ENCODE data around the gene FADS2.
A peak's percentile ranks its signal among the peaks of the same experiment; 100 is the strongest.

FADS2 gene

GRCh38 chr11:61827571-61828378 is at the start of gene FADS2:
FADS2 (plus strand) TSS chr11:61828300; CDS start chr11:61828391, 91 bp downstream.
- TF ChIP-seq CTCF (IDR thresholded peaks at IDR 0.05): no peak
- Histone ChIP-seq H3K27ac (peak within 1 kb of the TSS; percentile 75 to 95), H3K4me3 (peak within 1 kb of the TSS; percentile 89)
- peak; percentile 97 for DNase-seq (ENCODE audit: low spot score)

GRCh38 chr11:61778357-61778886 is 49.7 kb upstream of the FADS2 start:
- DNase-seq (ENCODE audit: low spot score): no peak
- H3K27ac ChIP-seq: no peak overlapping the region
- no peak overlapping the region for H3K4me3 ChIP-seq
- no peak for TF ChIP-seq CTCF (IDR thresholded peaks at IDR 0.05)

GRCh38 chr11:61778920-61779650 is 49.0 kb upstream of the FADS2 start:
- H3K4me3 ChIP-seq: no peak overlapping the region
- DNase-seq (ENCODE audit: low spot score): no peak
- H3K27ac ChIP-seq: no peak overlapping the region
- no peak for TF ChIP-seq CTCF (IDR thresholded peaks at IDR 0.05)

DNA sequence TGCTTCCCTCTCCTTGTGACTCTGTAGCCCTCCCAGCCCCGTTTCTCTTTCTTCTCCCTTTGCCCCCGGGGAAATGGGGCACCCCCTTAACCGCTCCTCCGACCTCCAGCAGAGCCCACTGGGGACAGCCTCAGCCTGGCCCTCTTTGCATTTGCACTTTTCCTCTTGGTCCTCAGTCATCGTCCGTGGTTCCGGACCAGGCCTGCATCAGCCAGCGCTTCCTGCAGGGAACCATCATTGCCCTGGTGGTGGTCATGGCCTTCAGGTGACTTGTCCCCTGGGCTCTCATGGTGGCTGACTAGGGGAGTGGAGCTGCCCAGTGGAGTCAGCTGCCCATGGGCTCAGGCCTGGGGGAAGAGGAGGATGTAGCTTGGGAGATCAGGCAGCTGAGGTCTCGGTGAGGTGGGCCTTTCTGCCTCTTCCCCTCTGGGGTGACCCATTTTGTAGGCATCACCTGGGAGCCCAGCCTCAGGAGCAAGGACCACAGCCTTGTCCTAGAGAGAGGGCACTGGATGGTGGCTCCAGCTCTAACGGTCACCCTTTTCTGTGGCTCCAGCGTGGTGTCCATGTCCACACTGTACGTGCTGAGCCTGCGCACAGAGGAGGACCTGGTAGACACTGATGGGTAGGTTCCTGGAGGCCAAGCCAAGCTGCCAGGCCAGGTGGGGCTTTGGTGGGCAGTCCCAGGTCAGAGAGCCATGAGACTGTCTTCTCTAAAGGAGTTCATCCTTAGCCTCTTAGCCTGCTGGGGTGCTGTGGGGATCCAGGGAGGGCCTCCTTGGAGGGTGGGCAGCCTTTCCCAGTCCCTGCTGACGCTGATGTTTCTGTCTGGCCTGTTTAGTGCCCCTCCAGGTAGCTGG is 48.2 kb upstream of the FADS2 start:
- H3K4me3 ChIP-seq: no peak overlapping the region
- no peak overlapping the region for H3K27ac ChIP-seq
- TF ChIP-seq CTCF (IDR thresholded peaks at IDR 0.05): no peak
- no peak for DNase-seq (ENCODE audit: low spot score)

DNA sequence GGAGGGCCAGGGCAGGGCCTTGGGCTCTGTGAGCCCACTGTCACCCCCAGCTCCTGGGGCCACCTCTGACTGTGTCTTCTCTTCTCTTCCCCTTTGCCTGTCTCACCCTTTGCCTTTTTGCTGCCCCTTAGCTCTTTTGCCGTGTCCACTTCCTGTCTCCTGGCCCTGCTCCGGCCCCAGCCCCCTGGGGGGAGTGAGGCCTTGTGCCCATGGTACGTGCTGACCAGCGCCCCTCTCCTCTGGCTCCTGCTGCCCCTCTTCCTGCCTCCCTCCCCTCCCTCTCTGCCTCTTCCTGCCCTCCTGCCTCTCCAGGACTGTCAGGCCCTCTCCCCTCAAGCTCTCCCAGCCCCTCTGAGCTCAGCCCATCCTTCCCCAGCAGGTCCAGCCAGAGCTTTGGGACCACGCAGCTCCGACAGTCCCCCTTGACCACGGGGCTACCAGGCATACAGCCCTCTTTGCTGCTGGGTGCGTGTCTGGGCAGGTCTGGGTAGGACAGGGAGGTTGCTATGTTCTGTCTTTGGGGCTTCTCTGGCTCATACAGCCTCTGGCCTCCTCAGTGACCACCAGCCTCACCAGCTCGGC is 47.4 kb upstream of the FADS2 start:
- no peak for DNase-seq (ENCODE audit: low spot score)
- Histone ChIP-seq H3K4me3 (no peak overlapping the region), H3K27ac (no peak overlapping the region)
- no peak for TF ChIP-seq CTCF (IDR thresholded peaks at IDR 0.05)

GRCh38 chr11:61781585-61781984 is 46.5 kb upstream of the FADS2 start:
- no peak for TF ChIP-seq CTCF (IDR thresholded peaks at IDR 0.05)
- H3K4me3 ChIP-seq: no peak overlapping the region
- no peak for DNase-seq (ENCODE audit: low spot score)
- no peak overlapping the region for H3K27ac ChIP-seq
